Spinal cord (tissue), 10 donors: Measurements from ENCODE around the gene NFATC3. TPM values are rescaled to one million over a fixed set of nuclear protein-coding genes. Genes with fewer than 3 reads are reported as not detected.
"Not testable (repeated sequence)": the region's sequence is repeated elsewhere in the genome, so short reads cannot be mapped to it uniquely, and the experiment has no call there.

Experiments
- DNase-seq, 6 donors: peaks; one replicate each; pipeline versions ENCODE4 v3.0.0 to v3.0.0-alpha.2; 2013 to 2015; ENCODE audit warnings: low spot score in 6 of 6, low read depth in 4 of 6
- H3K27ac ChIP-seq: one replicate; pipeline ENCODE4 v1.5.1; 2013; ENCODE audit warnings: low read depth, low read length, control low read depth
- H3K27me3 ChIP-seq: one replicate; pipeline ENCODE4 v1.6.1; 2013; ENCODE audit warnings: low read length; ENCODE audit not compliant: control insufficient read depth, insufficient read depth
- H3K36me3 ChIP-seq: one replicate; pipeline ENCODE4 v1.6.1; 2013; ENCODE audit warnings: low read length; ENCODE audit not compliant: control insufficient read depth, insufficient read depth
- H3K4me1 ChIP-seq: one replicate; pipeline ENCODE4 v1.6.1; 2013; ENCODE audit warnings: low read length; ENCODE audit not compliant: control insufficient read depth, insufficient read depth
- H3K4me3 ChIP-seq: one replicate; pipeline ENCODE4 v1.5.1; 2013; ENCODE audit warnings: low read depth, low read length, control low read depth
- H3K9me3 ChIP-seq: one replicate; pipeline ENCODE4 v1.6.1; 2013; ENCODE audit warnings: low read length; ENCODE audit not compliant: control insufficient read depth, insufficient read depth
- WGBS: methylation state at CpG from one replicate; pipeline ENCODE4 v1.1.5; 2013; ENCODE audit warnings: missing lambda C conversion rate; ENCODE audit not compliant: insufficient coverage; 5-methylcytosine and 5-hydroxymethylcytosine counted together
- polyA plus RNA-seq, 2 donors: library from polyadenylated mRNA; unstranded; fragments of 120-200 nt; gene quantifications; one replicate each; pipeline ENCODE4 v1.2.1, GENCODE V29; 2013; ENCODE audit not compliant: insufficient read length in 2 of 2
- total RNA-seq, 2 donors: library from RNA; depleted of rRNA in 1 of 2; stranded (reverse); fragments of 120-200 nt in 1 of 2; fragments of >200 nt in 1 of 2; gene quantifications; one replicate each; pipeline versions ENCODE4 v1.2.3 to v1.2.4, GENCODE V29; 2013 to 2014
- donor health status: healthy.

The NFATC3 gene
- total and polyA plus RNA-seq, 4 donors: 15.1 to 36.7 (median 20.8) TPM

GRCh38 chr16:68113765-68114240, 28.6 kb downstream of the NFATC3 start:
- H3K9me3 ChIP-seq: peaks cover 3% of the 10 kb centered on the region
- no peaks in the 10 kb centered on the region for H3K4me1 ChIP-seq
- no peak for DNase-seq
- no peak overlapping the region for H3K27ac ChIP-seq
- H3K4me3 ChIP-seq: no peak overlapping the region
- no peaks in the 10 kb centered on the region for H3K36me3 ChIP-seq
- 98% methylated on average over 12 of the region's 12 CpGs for WGBS
- no peaks in the 10 kb centered on the region for H3K27me3 ChIP-seq

- H3K36me3 ChIP-seq: not testable (repeated sequence)
- 94% methylated on average over 3 of the region's 8 CpGs for WGBS
Observed at GRCh38 chr16:68114939-68115338, 29.8 kb downstream of the NFATC3 start.

GRCh38 chr16:68115851-68116250, 30.7 kb downstream of the NFATC3 start:
- Histone ChIP-seq H3K4me1 (no peaks in the 10 kb centered on the region), H3K27ac (no peak overlapping the region), H3K4me3 (no peak overlapping the region), H3K27me3 (no peaks in the 10 kb centered on the region), H3K36me3 (no peaks in the 10 kb centered on the region), H3K9me3 (no peaks in the 10 kb centered on the region)
- no peak for DNase-seq
- WGBS: no CpG with 5 or more reads among the region's 2 CpGs

More at GRCh38 chr16:68114939-68115338, 29.8 kb downstream of the NFATC3 start:
- H3K27me3 ChIP-seq, H3K9me3 ChIP-seq, DNase-seq, H3K27ac ChIP-seq, H3K4me3 ChIP-seq, H3K4me1 ChIP-seq: not testable (repeated sequence)

GRCh38 chr16:68116256-68116867, 31.2 kb downstream of the NFATC3 start:
- Histone ChIP-seq H3K4me1 (no peaks in the 10 kb centered on the region), H3K36me3 (no peaks in the 10 kb centered on the region), H3K27me3 (no peaks in the 10 kb centered on the region), H3K27ac (no peak overlapping the region), H3K9me3 (no peaks in the 10 kb centered on the region), H3K4me3 (no peak overlapping the region)
- peak in 2 of 6 donors; percentile 7 to 27 for DNase-seq
- WGBS: 100% methylated on average over 1 of the region's 2 CpGs

DNA sequence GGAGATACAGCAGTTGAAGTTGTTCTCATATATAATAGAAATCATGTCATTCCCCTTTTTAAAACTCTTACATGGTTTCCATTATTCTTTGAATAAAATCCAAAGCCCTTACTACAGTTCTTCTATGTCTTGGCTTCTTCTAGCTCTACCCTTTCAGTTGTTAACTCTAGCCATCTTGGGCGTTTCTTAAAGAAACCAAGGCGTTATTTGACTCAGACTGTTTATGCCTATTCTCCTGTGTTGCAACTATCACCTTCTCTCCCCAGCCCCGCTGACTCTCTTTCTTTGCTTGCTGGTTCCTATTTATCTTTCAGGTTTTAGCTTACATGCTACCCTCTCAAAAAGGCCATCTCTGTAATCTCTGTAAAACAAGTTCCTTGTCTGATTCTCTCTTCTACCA, 32.7 kb downstream of the NFATC3 start:
- H3K4me1 ChIP-seq: no peaks in the 10 kb centered on the region
- 95% methylated on average over 3 of the region's 3 CpGs for WGBS
- no peak overlapping the region for H3K4me3 ChIP-seq
- H3K27ac ChIP-seq: no peak overlapping the region
- H3K27me3 ChIP-seq: no peaks in the 10 kb centered on the region
- H3K36me3 ChIP-seq: peaks cover 2% of the 10 kb centered on the region
- H3K9me3 ChIP-seq: no peaks in the 10 kb centered on the region
- no peak for DNase-seq

GRCh38 chr16:68118954-68119353, 33.8 kb downstream of the NFATC3 start:
- 100% methylated on average over 6 of the region's 13 CpGs for WGBS
- not testable (repeated sequence) for H3K36me3 ChIP-seq, DNase-seq, H3K4me1 ChIP-seq, H3K27ac ChIP-seq, H3K27me3 ChIP-seq, H3K4me3 ChIP-seq, H3K9me3 ChIP-seq

DNA sequence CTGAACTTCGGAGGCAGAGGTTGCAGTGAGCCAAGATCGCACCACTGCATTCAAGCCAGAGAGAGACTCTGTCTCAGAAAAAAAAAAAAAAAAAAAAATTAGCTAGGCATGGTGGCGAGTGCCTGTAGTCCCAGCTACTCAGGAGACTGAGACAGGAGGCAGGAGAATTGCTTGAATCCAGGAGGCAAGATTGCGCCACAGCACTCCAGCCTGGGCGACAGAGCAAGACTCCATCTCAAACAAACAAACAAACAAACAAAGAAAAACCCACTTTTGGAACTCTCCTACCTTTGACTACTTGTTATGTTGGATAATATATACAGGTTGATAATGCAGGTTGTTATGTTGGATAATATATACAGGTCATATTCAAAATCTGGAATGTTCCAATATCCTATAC, 35.3 kb downstream of the NFATC3 start:
- H3K27me3 ChIP-seq, H3K4me3 ChIP-seq, H3K4me1 ChIP-seq, DNase-seq, H3K27ac ChIP-seq, H3K9me3 ChIP-seq, H3K36me3 ChIP-seq: not testable (repeated sequence)
- no CpG with 5 or more reads among the region's 5 CpGs for WGBS

DNA sequence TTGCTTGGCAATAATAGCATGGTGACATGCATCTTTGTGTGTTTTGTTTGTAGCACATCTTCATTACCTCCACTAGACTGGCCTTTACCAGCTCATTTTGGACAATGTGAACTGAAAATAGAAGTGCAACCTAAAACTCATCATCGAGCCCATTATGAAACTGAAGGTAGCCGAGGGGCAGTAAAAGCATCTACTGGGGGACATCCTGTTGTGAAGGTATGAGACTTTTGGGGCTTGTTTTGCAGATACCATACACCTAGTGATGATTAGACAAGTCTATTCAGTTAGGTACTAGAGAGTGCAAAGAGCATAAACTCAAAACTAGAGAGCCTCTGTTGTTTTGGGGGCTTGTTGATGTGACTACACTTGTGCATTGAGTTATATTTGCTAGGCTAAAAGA, 41.2 kb downstream of the NFATC3 start:
- H3K4me1 ChIP-seq: peaks cover 4% of the 10 kb centered on the region
- no peak overlapping the region for H3K27ac ChIP-seq
- no peaks in the 10 kb centered on the region for H3K27me3 ChIP-seq
- H3K4me3 ChIP-seq: no peak overlapping the region
- DNase-seq: no peak
- peaks cover 2% of the 10 kb centered on the region for H3K36me3 ChIP-seq
- no CpG with 5 or more reads among the region's 2 CpGs for WGBS
- H3K9me3 ChIP-seq: no peaks in the 10 kb centered on the region

DNA sequence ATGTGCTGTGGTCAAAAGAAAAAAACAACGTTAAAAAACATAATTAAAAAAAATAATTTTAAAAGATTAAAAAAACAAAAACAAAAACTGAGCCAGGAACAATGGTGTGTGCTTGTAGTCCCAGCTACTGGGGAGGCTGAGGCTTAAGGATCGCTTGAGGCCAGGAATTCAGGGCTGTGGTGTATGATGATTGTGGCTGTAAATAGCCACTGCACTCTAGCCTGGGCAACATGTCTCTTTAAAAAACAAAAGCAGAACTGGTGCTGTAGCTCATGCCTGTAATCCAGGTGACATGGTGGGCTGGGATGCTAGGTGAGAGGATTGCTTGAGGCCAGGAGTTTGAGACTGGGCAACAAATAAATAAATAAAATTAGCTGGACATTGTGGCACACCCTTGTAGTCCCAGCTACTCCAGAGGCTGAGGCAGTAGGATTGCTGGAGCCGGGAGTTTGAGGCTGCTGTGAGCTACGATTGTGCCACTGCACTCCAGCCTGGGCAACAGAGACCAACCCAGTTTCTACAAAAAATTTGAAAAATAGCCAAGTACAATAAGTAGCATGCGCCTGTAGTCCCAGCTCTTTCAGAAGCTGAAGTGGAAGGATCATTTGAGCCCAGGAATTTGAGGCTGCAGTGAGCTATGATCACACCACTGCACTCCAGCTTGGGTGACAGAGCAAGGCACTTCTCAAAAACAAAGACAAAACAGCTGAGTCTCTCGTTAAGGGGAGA, 43.6 kb downstream of the NFATC3 start:
- Histone ChIP-seq H3K27me3 (no peaks in the 10 kb centered on the region), H3K4me1 (peaks cover 4% of the 10 kb centered on the region), H3K4me3 (no peak overlapping the region), H3K9me3 (no peaks in the 10 kb centered on the region), H3K27ac (no peak overlapping the region), H3K36me3 (no peaks in the 10 kb centered on the region)
- 66% methylated on average over 3 of the region's 6 CpGs for WGBS
- DNase-seq: no peak

DNA sequence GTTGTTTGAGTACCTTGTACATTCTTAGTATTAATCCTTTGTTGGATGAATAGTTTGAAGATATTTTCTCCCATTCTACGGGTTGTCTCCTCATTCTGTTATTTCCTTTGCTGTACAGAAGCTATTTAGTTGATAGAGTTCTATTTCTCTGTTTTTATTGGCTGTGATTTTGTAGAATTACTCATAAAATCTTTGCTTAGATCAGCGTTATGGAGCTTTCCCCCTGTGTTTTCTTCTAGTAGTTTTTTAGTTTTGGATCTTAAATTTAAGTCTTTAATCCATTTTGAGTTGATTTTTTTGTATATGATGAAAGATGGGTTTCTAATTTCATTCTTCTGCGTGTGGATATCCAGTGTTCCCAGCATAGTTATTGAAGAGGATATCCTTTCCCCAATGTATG, 45.4 kb downstream of the NFATC3 start:
- 100% methylated on average over 1 of the region's 3 CpGs for WGBS
- no peak overlapping the region for H3K27ac ChIP-seq

More for the DNA sequence above, 45.4 kb downstream of the NFATC3 start:
- Histone ChIP-seq H3K27me3 (no peaks in the 10 kb centered on the region), H3K4me3 (no peak overlapping the region), H3K9me3 (no peaks in the 10 kb centered on the region), H3K4me1 (peaks cover 4% of the 10 kb centered on the region), H3K36me3 (no peaks in the 10 kb centered on the region)
- DNase-seq: no peak
